ENCODE measurements around the gene ITM2B.

GRCh38 chr13:48294653-48295052, 61.6 kb downstream of the ITM2B start:
- TF ChIP-seq CTCF (IDR thresholded peaks at IDR 0.05; ENCODE audit: low read depth, low read length, poor library complexity, severe bottlenecking) (no peak), EZH2phosphoT487 (IDR thresholded peaks at IDR 0.05; ENCODE audit: borderline replicate concordance, low read length) (no peak)

Measured in DOHH2 (cell line).